ENCODE measurements around the gene CHST8.

The CHST8 gene

DNA sequence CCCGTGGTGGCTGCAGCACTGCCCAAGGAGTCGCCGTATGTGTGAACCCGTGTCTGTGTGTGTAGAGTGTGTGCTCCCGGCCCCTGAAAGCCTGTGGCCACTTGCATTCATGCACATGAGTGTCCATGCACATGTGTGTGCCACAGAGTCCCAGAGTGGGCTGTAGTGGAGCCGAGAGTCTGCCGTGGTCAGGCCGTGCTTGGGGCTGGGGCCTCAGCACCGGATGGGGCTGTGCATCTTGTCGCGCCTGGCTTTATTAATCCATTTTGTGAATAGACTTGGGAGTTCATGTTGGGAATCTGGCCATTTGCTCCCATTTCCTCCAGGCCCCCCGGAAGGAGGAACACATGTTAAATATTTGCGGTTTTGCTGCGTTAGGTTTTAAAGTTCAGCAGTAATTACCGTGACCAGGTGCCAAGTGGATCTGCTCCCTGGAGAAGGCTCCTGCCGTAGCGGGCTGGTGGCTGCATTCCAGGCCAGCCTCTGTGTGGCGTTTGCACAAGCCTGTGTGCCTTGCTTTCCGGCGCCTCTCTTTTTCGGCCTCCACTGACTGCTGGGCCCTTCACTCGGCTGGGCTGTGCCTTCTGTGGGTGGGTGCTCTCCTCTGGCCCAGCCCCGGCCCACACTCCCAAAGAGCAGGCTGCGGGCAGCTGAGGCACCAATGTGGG lies 105.7 kb downstream of the CHST8 start:
- in situ Hi-C loops (cut with HindIII; ENCODE audit: low sequenced_read_pairs): loop anchor here (10.0 kb wide), 2 partner anchors 137 to 563 kb away; no protein-coding TSS in a partner anchor

DNA sequence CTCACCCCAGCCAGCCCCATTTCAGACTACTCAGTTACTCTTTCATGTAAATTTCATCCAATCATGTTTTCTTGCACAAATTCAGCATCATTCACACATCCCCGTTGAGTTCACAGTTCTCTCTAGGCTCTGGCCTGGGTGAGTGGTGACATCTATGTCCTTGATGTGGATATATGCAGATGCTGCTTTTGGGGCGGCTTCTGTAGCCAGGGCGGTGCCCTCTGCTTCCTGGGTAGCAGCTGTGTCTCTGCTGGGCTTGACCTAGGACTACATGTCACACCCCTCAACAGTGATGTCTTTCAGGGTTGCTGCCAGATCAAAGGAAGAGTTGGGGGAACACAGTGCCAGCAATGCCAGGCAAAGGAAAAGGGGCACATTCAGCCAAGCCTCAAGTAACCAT lies 106.4 kb downstream of the CHST8 start:
- in situ Hi-C loops (cut with HindIII; ENCODE audit: low sequenced_read_pairs): loop anchor here (10.0 kb wide), 2 partner anchors 137 to 563 kb away; no protein-coding TSS in a partner anchor

DNA sequence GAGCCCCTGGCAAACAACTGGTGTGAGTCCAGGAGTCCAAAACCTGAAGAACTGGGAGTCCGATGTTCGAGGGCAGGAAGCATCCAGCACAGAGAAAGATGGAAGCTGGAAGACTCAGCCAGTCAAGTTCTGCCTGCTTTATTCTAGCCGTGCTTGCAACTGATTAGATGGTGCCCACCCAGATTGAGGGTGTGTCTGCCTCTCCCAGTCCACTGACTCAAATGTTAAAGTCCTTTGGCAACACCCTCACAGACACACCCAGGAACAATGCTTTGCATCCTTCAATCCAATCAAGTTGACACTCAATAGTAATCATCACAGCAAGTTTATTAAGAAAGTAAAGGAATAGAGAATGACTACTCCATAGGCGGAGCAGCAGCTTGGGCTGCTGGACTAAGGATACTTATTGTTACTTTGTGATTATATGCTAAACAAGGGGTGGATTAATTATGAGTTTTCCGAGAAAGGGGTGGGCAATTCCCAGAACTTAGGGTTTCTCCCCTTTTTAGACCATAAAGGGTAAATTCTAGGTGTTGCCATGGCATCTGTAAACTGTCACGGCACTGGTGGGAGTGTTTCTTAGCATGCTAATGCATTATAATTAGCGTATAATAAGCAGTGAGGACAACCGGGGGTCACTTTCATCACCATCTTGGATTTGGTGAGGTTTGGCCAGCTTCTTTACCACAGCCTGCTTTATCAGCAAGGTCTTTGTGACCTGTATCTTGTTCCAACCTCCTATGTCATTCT lies 109.3 kb downstream of the CHST8 start:
- in situ Hi-C loops (cut with HindIII; ENCODE audit: low sequenced_read_pairs): no loop called here

- in situ Hi-C loops (cut with HindIII; ENCODE audit: low sequenced_read_pairs): no loop called here
These were observed 110.1 kb downstream of the CHST8 start for GRCh38 chr19:33731881-33732280.

GRCh38 chr19:33734913-33735312 lies 113.2 kb downstream of the CHST8 start:
- in situ Hi-C loops (cut with HindIII; ENCODE audit: low sequenced_read_pairs): no loop called here

GRCh38 chr19:33736158-33736557 lies 114.4 kb downstream of the CHST8 start:
- in situ Hi-C loops (cut with HindIII; ENCODE audit: low sequenced_read_pairs): no loop called here

- in situ Hi-C loops (cut with HindIII; ENCODE audit: low sequenced_read_pairs): no loop called here
These were observed 115.0 kb downstream of the CHST8 start for GRCh38 chr19:33736787-33737186.

DNA sequence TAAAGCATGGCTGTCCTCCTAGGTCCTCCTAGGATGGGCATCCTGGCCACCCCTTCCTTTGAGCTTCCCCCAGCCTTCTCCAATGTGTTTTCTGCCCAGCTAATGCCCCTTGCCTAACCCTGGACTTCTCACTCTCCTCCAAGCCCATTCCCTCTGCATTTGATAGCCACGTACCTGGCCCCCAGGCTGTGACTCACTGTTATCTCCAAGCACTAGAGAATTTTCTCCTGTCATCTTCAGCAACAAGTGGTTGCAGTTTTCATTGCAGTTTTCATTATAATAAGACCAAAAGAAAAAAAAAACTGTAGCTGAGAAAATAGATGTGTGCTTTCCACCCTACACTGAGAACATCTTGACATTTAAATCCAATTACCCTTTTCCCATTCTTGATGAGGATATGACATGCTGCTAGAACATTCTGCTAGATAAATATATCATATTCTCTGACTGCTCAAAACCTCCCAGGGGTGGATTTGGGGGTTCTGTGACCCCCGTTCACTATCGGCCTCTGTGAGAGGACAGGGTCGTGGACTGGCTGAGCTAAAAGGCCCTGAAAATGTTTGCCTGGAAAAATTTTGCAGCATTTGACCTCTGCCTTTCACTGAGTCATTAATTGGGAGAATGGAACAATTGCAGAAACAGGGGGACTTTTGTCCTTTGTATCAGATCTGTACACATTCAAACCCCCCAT lies 116.1 kb downstream of the CHST8 start:
- in situ Hi-C loops (cut with HindIII; ENCODE audit: low sequenced_read_pairs): no loop called here

GRCh38 chr19:33740811-33741396 lies 119.2 kb downstream of the CHST8 start:
- in situ Hi-C loops (cut with HindIII; ENCODE audit: low sequenced_read_pairs): no loop called here

DNA sequence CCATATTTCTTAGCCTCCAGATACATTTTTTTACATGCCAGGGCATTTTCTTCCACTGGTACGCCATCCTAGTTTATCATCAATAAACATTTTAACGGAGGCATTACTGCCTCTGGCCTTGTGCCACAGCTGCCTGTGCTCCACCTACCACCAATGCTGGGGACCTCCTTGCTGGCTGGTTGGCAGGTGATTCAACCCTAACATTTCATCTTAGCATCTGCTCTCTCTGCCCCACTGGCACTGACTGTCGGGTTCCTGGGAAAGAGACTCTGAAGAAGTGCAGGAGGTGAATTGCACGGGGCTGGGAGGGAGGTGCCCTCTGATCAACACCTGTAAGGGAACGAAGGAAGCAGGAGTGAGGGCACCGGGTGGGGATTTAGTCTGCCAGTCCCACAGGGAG lies 123.5 kb downstream of the CHST8 start:
- in situ Hi-C loops (cut with HindIII; ENCODE audit: low sequenced_read_pairs): no loop called here

DNA sequence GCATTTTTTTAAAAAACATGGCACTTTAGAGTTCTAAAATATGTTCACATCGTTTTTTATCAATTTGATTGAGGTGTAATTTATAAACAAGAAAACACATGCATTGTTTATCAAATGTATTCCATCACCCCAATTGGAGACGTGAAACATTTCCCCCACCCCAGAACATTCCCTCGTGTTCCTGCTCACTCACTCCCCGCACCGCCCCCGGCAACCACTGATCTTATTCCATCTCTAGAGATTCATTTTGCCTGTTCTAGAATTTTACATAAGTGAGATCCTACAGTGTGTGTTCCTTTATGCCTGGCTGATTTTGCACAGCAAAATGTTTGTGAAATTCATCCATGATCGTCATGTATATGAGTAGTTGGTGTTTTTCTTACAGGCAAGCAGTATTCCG lies 124.4 kb downstream of the CHST8 start:
- in situ Hi-C loops (cut with HindIII; ENCODE audit: low sequenced_read_pairs): no loop called here

DNA sequence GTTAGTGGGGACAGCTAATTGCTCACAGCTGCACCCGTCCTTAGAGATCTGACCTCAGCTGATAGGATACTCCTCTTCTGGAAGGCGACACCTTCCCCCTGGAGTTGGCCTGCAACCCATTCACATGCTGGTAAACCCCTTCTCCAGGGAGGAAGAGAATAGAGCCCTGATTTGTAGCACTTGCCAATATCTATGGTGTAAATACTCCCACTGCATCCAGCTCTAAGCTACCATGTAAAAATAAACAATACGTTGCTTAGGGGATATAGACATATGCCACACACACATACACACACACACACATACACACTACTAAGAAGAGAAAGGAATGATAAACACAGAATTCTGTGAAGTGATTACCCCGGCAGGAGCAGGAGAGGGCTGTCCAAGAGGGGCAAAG lies 125.5 kb downstream of the CHST8 start:
- in situ Hi-C loops (cut with HindIII; ENCODE audit: low sequenced_read_pairs): no loop called here

GRCh38 chr19:33748231-33748630 lies 126.5 kb downstream of the CHST8 start:
- in situ Hi-C loops (cut with HindIII; ENCODE audit: low sequenced_read_pairs): no loop called here

DNA sequence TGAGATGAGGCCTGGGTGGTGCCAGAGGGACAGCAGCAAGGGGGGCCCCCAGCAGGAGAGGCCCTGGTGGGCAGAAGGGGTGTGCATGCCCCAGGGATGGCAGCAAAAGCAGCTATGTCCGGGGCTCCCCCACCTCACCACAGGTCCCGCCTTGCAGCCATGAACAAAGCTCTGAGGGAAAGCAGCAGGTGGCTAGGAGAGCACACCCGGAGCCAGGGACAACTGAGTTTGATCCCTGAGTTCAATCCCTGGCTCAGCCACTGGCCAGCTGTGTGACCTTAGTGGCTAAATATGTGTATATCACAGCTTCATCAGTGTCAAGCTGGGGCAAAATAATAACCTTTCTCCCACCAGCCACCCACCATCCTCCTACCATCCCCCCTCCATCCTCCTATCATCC lies 127.3 kb downstream of the CHST8 start:
- in situ Hi-C loops (cut with HindIII; ENCODE audit: low sequenced_read_pairs): no loop called here

- in situ Hi-C loops (cut with HindIII; ENCODE audit: low sequenced_read_pairs): no loop called here
These were observed 127.9 kb downstream of the CHST8 start for GRCh38 chr19:33749619-33750175.

DNA sequence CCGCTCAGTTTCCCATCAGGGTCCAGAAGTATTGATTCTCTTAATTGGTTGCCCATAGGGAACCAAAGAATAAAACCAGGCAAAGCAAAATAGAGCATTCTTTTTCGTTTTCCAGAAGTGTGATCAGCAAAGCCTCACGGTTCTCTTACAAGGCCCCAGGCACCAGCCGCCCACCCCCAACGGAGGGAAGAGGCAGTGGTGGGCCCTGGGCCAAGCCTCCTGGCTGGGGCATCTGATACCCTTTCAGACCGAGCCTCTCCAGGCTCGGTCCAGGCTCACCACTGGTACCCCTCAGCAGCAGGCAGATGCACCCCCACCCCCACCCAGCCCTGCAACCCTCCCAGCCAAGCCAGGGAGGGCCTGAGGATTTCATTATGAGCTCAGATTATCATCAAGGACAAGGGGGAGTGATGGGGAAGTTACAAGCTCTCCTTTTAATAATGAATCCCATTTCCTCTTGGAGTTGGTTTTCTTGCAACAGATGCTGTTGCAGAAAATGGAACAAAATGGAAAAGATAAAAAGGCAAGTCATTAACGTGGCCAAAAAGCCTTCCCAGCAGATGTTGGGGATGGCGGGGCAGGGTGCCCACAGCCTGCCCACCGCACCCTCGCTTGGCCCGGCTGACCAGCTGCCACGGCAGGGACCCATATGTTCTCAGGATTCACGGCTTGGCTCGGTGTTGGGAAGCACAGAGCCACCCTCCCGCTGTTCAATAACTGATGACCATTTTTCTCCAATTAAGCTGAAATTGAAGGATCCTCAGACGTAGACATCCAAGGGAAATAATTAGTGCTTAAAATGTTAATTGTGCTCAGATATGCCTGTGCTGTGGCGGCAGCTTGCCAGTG lies 129.1 kb downstream of the CHST8 start:
- in situ Hi-C loops (cut with HindIII; ENCODE audit: low sequenced_read_pairs): no loop called here

DNA sequence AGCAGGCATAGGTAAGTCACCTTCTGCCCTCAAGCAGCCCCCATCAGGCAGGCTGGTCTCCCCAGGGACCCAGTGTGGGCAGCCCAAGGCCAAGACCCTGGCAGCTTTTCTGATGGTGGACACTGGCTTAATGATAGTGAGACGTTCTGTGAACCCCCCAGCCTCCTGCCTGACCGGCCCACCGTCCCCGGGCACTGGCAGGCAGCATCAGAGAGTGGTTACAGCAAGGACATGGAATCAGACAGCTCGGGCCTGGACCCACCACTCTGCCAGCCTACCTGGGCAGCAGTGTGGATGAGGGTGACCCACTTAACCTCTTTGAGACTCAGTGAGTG lies 129.7 kb downstream of the CHST8 start:
- in situ Hi-C loops (cut with HindIII; ENCODE audit: low sequenced_read_pairs): no loop called here

DNA sequence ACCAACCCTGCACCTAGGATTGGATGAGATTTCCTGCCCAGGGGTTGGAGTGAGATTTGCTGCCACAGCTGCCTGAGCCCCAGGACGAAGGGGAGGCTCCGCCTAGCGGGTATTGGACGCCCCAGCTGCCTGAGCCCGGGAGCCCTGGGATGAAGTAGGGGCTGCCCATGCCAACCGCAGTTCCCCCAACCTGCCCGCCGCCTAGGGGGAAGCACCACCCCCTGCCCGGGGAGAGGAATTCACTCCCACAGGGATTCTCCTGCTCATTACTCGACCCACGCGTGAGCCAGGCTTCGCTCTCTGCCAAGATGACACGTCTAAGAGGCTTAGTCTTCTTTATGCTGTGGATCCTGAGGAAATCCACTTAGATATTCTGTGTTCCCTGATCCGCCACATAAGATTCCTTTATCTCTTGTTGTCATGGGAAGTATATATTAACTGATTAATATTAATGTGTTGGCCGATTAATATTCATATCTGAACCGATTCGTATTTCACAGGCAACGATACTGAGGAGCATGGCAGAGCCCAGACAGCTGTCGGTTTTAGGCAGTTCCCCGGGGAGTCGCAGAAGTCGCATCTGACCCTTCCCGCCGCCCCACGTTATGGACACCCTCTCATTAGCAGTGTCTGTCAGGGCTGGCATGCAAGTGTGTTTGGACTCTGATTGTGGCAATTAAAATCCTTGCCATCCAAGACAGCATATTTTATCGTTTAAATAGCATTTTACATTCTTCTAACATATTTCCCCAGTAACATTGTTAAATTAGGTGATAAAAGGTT lies 130.5 kb downstream of the CHST8 start:
- in situ Hi-C loops (cut with HindIII; ENCODE audit: low sequenced_read_pairs): no loop called here

GRCh38 chr19:33752945-33753344 lies 131.2 kb downstream of the CHST8 start:
- in situ Hi-C loops (cut with HindIII; ENCODE audit: low sequenced_read_pairs): no loop called here

DNA sequence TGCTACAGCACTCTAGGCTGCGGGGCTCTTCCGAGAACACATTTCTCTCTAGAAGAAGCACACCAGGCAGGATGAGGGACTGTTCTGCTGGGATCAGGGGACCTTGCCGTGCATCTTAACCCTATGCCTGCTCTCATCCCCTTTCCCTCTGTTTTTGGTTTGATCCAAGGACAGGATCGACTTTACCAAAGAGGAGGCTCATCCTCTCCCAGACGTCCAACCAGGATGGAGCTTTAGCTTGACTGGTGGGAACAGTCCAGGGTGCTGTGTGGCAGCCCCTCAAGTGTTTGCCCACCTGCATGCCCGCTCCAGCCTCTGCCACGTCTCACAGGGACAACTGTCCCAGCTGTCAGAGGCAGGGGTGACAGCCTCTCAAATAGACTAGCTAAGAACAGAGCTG lies 132.6 kb downstream of the CHST8 start:
- in situ Hi-C loops (cut with HindIII; ENCODE audit: low sequenced_read_pairs): no loop called here
